Measurements from ENCODE around the gene CDK19.

GRCh38 chr6:110856296-110856695 is 41.0 kb upstream of the CDK19 start:
- no peak for TF ChIP-seq CTCF (IDR thresholded peaks at IDR 0.05; ENCODE audit: insufficient read depth, low read depth, low read length)
- TF ChIP-seq EZH2 (IDR thresholded peaks at IDR 0.05; ENCODE audit: insufficient read depth, low read length): no peak

All from astrocyte (in vitro differentiated cells and primary cell).